ENCODE measurements around the gene CACHD1.

DNA sequence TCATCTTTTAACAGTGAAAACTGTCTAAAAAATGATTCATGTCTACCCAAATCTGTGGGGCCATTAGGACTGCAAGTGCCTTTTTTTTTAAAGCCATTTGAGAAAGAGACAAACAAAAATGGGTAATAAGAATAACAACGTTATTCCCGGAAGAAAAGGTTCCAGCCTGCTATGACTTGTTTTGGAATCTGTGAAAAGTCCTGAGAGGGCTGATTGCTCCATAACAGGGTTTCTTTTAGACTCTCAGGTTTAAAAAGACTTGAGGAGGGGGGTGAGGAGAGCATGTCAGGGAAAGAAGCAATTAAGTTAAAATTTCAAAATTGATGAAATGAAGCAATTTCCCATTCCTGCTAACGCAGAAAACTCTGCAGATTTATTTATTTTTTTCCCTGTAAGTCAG lies 56.4 kb downstream of the CACHD1 start:
- no peak for TF ChIP-seq POLR2A (IDR thresholded peaks at IDR 0.05; ENCODE audit: low read length)
- TF ChIP-seq GATA1 (IDR thresholded peaks at IDR 0.05; ENCODE audit: low read depth, low read length): no peak

All from erythroblast (primary cell).